Neural cell (in vitro differentiated cells): ENCODE data around the gene PAX8.

Experiments used
- CTCF ChIP-seq: fragments of 450-650 bp; IDR thresholded peaks from 2 replicates; pipeline ENCODE4 v1.5.1; 2014; ENCODE audit warnings: antibody characterized with exemption, mild to moderate bottlenecking, moderate library complexity; ENCODE audit not compliant: poor library complexity, severe bottlenecking
- EP300 ChIP-seq: fragments of 450-650 bp; conservative IDR thresholded peaks from 2 replicates; pipeline ENCODE4 v1.6.1; 2014; ENCODE audit warnings: antibody characterized with exemption, mild to moderate bottlenecking, moderate library complexity; ENCODE audit not compliant: poor library complexity, severe bottlenecking
- EZH2 ChIP-seq: fragments of 200-600, 300-800 bp; shearing (Covaris generic), sonication (generic); IDR thresholded peaks from 2 replicates; pipeline ENCODE4 v1.6.1; 2014; ENCODE audit warnings: antibody characterized with exemption, low read length, borderline replicate concordance, mild to moderate bottlenecking; ENCODE audit not compliant: insufficient read depth, poor library complexity, severe bottlenecking
- MXI1 ChIP-seq: fragments of 450-650 bp; conservative IDR thresholded peaks from 2 replicates; pipeline ENCODE4 v1.6.1; 2014; ENCODE audit warnings: antibody characterized with exemption, mild to moderate bottlenecking; ENCODE audit not compliant: poor library complexity, severe bottlenecking
- POLR2AphosphoS5 ChIP-seq: IDR thresholded peaks from 2 replicates; pipeline ENCODE4 v1.6.1; 2012
- RAD21 ChIP-seq: fragments of 450-650 bp; conservative IDR thresholded peaks from 2 replicates; pipeline ENCODE4 v1.6.1; 2014; ENCODE audit warnings: antibody characterized with exemption, mild to moderate bottlenecking, moderate library complexity
- REST ChIP-seq: IDR thresholded peaks from 2 replicates; pipeline ENCODE4 v1.6.1; 2012; ENCODE audit warnings: borderline replicate concordance
- SMC3 ChIP-seq: fragments of 450-650 bp; conservative IDR thresholded peaks from 2 replicates; pipeline ENCODE4 v1.6.1; 2014; ENCODE audit warnings: antibody characterized with exemption, mild to moderate bottlenecking, moderate library complexity; ENCODE audit not compliant: poor library complexity

GRCh38 chr2:113200236-113200635 is 78.5 kb downstream of the PAX8 start:
- TF ChIP-seq EP300 = no peak
- TF ChIP-seq CTCF = no peak
- no peak for TF ChIP-seq POLR2AphosphoS5
- no peak for TF ChIP-seq REST
- TF ChIP-seq SMC3 = no peak
- TF ChIP-seq RAD21 = no peak
- no peak for TF ChIP-seq EZH2
- TF ChIP-seq MXI1 = no peak
